ENCODE results near the gene STUM. TPM values are rescaled to one million over a fixed set of nuclear protein-coding genes. Genes with fewer than 3 reads are reported as not detected.
"Not testable (repeated sequence)": the region's sequence is repeated elsewhere in the genome, so short reads cannot be mapped to it uniquely, and the experiment has no call there.

Gene STUM
- polyA plus RNA-seq, 1 donor (not counting 4 experiments of a cell fraction or from before 2014, with no cell fraction given): 0.01 TPM

- Histone ChIP-seq H3K4me1 (ENCODE audit: control insufficient read depth, extremely low read depth, insufficient read depth, low read length) (peaks cover 26% of the 10 kb centered on the region), H3K9me3 (ENCODE audit: control insufficient read depth, low read depth, low read length) (no peaks in the 10 kb centered on the region), H3K27ac (ENCODE audit: control insufficient read depth, insufficient read depth, low read length) (no peak overlapping the region), H3K27me3 (ENCODE audit: control insufficient read depth, extremely low read depth, insufficient read depth, low read length) (no peaks in the 10 kb centered on the region), H3K36me3 (ENCODE audit: control insufficient read depth in 2 of 2, extremely low read depth in 1 of 2, insufficient read depth in 2 of 2, low read length in 2 of 2) (peaks cover 3 to 8% of the 10 kb centered on the region in 2 experiments), H4K20me1 (ENCODE audit: control insufficient read depth, extremely low read depth, insufficient read depth, low read length) (peaks cover 1% of the 10 kb centered on the region), H2AFZ (ENCODE audit: control insufficient read depth, low read length) (no peak overlapping the region), H3K9ac (ENCODE audit: control insufficient read depth, extremely low read depth, insufficient read depth, low read length) (no peak overlapping the region), H3K4me2 (ENCODE audit: control insufficient read depth, extremely low read depth, insufficient read depth, low read depth, low read length) (no peak overlapping the region), H3K9me1 (ENCODE audit: control insufficient read depth, extremely low read depth, insufficient read depth, low read length) (no peaks in the 10 kb centered on the region), H3K4me3 (ENCODE audit: control insufficient read depth in 2 of 3, extremely low read depth in 1 of 3, insufficient read depth in 2 of 3, low read depth in 1 of 3, low read length in 3 of 3) (no peak overlapping the region), H3K79me2 (ENCODE audit: control insufficient read depth, insufficient read depth, low read length) (no peaks in the 10 kb centered on the region)
- DNase-seq (ENCODE audit: low read depth, low spot score) (no peak), FAIRE-seq (no peak)
- TF ChIP-seq EZH2 (IDR thresholded peaks at IDR 0.05; ENCODE audit: low read length): no peak
- TF ChIP-seq, protein P1, sequence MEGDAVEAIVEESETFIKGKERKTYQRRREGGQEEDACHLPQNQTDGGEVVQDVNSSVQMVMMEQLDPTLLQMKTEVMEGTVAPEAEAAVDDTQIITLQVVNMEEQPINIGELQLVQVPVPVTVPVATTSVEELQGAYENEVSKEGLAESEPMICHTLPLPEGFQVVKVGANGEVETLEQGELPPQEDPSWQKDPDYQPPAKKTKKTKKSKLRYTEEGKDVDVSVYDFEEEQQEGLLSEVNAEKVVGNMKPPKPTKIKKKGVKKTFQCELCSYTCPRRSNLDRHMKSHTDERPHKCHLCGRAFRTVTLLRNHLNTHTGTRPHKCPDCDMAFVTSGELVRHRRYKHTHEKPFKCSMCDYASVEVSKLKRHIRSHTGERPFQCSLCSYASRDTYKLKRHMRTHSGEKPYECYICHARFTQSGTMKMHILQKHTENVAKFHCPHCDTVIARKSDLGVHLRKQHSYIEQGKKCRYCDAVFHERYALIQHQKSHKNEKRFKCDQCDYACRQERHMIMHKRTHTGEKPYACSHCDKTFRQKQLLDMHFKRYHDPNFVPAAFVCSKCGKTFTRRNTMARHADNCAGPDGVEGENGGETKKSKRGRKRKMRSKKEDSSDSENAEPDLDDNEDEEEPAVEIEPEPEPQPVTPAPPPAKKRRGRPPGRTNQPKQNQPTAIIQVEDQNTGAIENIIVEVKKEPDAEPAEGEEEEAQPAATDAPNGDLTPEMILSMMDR (optimal IDR thresholded peaks at IDR 0.05 in 1 of 3, IDR thresholded peaks at IDR 0.05 in 1 of 3, conservative IDR thresholded peaks at IDR 0.05 in 1 of 3; ENCODE audit: extremely low read depth in 1 of 3, insufficient read depth in 2 of 3, low read length in 3 of 3): no peak
- dilution Hi-C loops (cut with MboI; ENCODE audit: extremely low pct_ligation_motif_present, low sequenced_read_pairs): loop anchor here (10.0 kb wide), 1 partner anchor 246 kb away; no protein-coding TSS in a partner anchor
These were observed 90.0 kb downstream of the STUM start for GRCh38 chr1:226638608-226639007.

- H3K9me3 ChIP-seq (ENCODE audit: control insufficient read depth, low read depth, low read length); H3K27me3 ChIP-seq (ENCODE audit: control insufficient read depth, extremely low read depth, insufficient read depth, low read length); H3K36me3 ChIP-seq (ENCODE audit: control insufficient read depth in 2 of 2, extremely low read depth in 1 of 2, insufficient read depth in 2 of 2, low read length in 2 of 2); H3K4me2 ChIP-seq (ENCODE audit: control insufficient read depth, extremely low read depth, insufficient read depth, low read depth, low read length); H4K20me1 ChIP-seq (ENCODE audit: control insufficient read depth, extremely low read depth, insufficient read depth, low read length); H3K9me1 ChIP-seq (ENCODE audit: control insufficient read depth, extremely low read depth, insufficient read depth, low read length); H3K4me3 ChIP-seq (ENCODE audit: control insufficient read depth in 2 of 3, extremely low read depth in 1 of 3, insufficient read depth in 2 of 3, low read depth in 1 of 3, low read length in 3 of 3); H2AFZ ChIP-seq (ENCODE audit: control insufficient read depth, low read length); H3K9ac ChIP-seq (ENCODE audit: control insufficient read depth, extremely low read depth, insufficient read depth, low read length); H3K27ac ChIP-seq (ENCODE audit: control insufficient read depth, insufficient read depth, low read length); DNase-seq (ENCODE audit: low read depth, low spot score); FAIRE-seq; H3K79me2 ChIP-seq (ENCODE audit: control insufficient read depth, insufficient read depth, low read length): not testable (repeated sequence)
- dilution Hi-C loops (cut with MboI; ENCODE audit: extremely low pct_ligation_motif_present, low sequenced_read_pairs): loop anchor here (10.0 kb wide), 1 partner anchor 246 kb away; no protein-coding TSS in a partner anchor
- H3K4me1 ChIP-seq (ENCODE audit: control insufficient read depth, extremely low read depth, insufficient read depth, low read length): peaks cover 27% of the 10 kb centered on the region
These were observed 90.6 kb downstream of the STUM start for GRCh38 chr1:226639206-226639605.

- no peaks in the 10 kb centered on the region for H3K9me3 ChIP-seq (ENCODE audit: control insufficient read depth, low read depth, low read length)
- no peak overlapping the region for H3K4me3 ChIP-seq (ENCODE audit: control insufficient read depth in 2 of 3, extremely low read depth in 1 of 3, insufficient read depth in 2 of 3, low read depth in 1 of 3, low read length in 3 of 3)
- no peak overlapping the region for H3K27ac ChIP-seq (ENCODE audit: control insufficient read depth, insufficient read depth, low read length)
- TF ChIP-seq, protein P1 (optimal IDR thresholded peaks at IDR 0.05 in 1 of 3, IDR thresholded peaks at IDR 0.05 in 1 of 3, conservative IDR thresholded peaks at IDR 0.05 in 1 of 3; ENCODE audit: extremely low read depth in 1 of 3, insufficient read depth in 2 of 3, low read length in 3 of 3): no peak
- TF ChIP-seq EZH2 (IDR thresholded peaks at IDR 0.05; ENCODE audit: low read length): no peak
- H3K4me2 ChIP-seq (ENCODE audit: control insufficient read depth, extremely low read depth, insufficient read depth, low read depth, low read length): no peak overlapping the region
- no peak for FAIRE-seq
- peaks cover 23% of the 10 kb centered on the region for H3K4me1 ChIP-seq (ENCODE audit: control insufficient read depth, extremely low read depth, insufficient read depth, low read length)
- H3K9me1 ChIP-seq (ENCODE audit: control insufficient read depth, extremely low read depth, insufficient read depth, low read length): no peaks in the 10 kb centered on the region
- H4K20me1 ChIP-seq (ENCODE audit: control insufficient read depth, extremely low read depth, insufficient read depth, low read length): peaks cover 3% of the 10 kb centered on the region
- no peak overlapping the region for H3K9ac ChIP-seq (ENCODE audit: control insufficient read depth, extremely low read depth, insufficient read depth, low read length)
- DNase-seq (ENCODE audit: low read depth, low spot score): no peak
- dilution Hi-C loops (cut with MboI; ENCODE audit: extremely low pct_ligation_motif_present, low sequenced_read_pairs): loop anchor here (10.0 kb wide), 1 partner anchor 245 kb away; no protein-coding TSS in a partner anchor
- no peaks in the 10 kb centered on the region for H3K27me3 ChIP-seq (ENCODE audit: control insufficient read depth, extremely low read depth, insufficient read depth, low read length)
- H3K36me3 ChIP-seq (ENCODE audit: control insufficient read depth in 2 of 2, extremely low read depth in 1 of 2, insufficient read depth in 2 of 2, low read length in 2 of 2): peaks cover 3 to 8% of the 10 kb centered on the region in 2 experiments
- H3K79me2 ChIP-seq (ENCODE audit: control insufficient read depth, insufficient read depth, low read length): no peaks in the 10 kb centered on the region
- no peak overlapping the region for H2AFZ ChIP-seq (ENCODE audit: control insufficient read depth, low read length)
These were observed 91.1 kb downstream of the STUM start for GRCh38 chr1:226639631-226640061.

Measured in keratinocyte (primary cell).